Measurements from ENCODE around the gene TENM3.

The TENM3 gene

GRCh38 chr4:182567119-182567518 is 323.9 kb downstream of the TENM3 start:
- Histone ChIP-seq H3K36me3 (ENCODE audit: insufficient read depth, low read length) (no peaks in the 10 kb centered on the region), H4K20me1 (ENCODE audit: insufficient read depth, low read length) (no peaks in the 10 kb centered on the region), H3F3A (ENCODE audit: insufficient read depth, low read length) (no peaks in the 10 kb centered on the region), H3K27me3 (ENCODE audit: insufficient read depth, low read length) (no peaks in the 10 kb centered on the region), H3K9ac (ENCODE audit: low read length) (no peak overlapping the region), H3K9me2 (ENCODE audit: low read depth, low read length) (no peaks in the 10 kb centered on the region), H3K4me2 (ENCODE audit: low read length) (no peak overlapping the region), H3K4me3 (ENCODE audit: low read depth, low read length, poor library complexity, severe bottlenecking) (no peak overlapping the region), H3K79me2 (ENCODE audit: insufficient read depth, low read length) (no peaks in the 10 kb centered on the region), H2AFZ (ENCODE audit: low read length) (no peak overlapping the region), H3K4me1 (ENCODE audit: insufficient read depth, low read length, severe bottlenecking) (no peaks in the 10 kb centered on the region), H3K27ac (ENCODE audit: low read depth, low read length, poor library complexity, severe bottlenecking) (no peak overlapping the region), H3K9me3 (ENCODE audit: low read length) (no peaks in the 10 kb centered on the region)
- TF ChIP-seq CTCF (IDR thresholded peaks at IDR 0.05; ENCODE audit: low read length) (no peak), EZH2 (IDR thresholded peaks at IDR 0.05; ENCODE audit: borderline replicate concordance, low read length) (no peak)

GRCh38 chr4:182569561-182569960 is 326.4 kb downstream of the TENM3 start:
- no peak overlapping the region for H3K4me3 ChIP-seq (ENCODE audit: low read depth, low read length, poor library complexity, severe bottlenecking)

GRCh38 chr4:182574706-182575105 is 331.5 kb downstream of the TENM3 start:
- H3K27ac ChIP-seq (ENCODE audit: low read depth, low read length, poor library complexity, severe bottlenecking): no peak overlapping the region
- no peak overlapping the region for H3K4me3 ChIP-seq (ENCODE audit: low read depth, low read length, poor library complexity, severe bottlenecking)
- no peaks in the 10 kb centered on the region for H3K36me3 ChIP-seq (ENCODE audit: insufficient read depth, low read length)
- no peak overlapping the region for H3K9ac ChIP-seq (ENCODE audit: low read length)
- no peaks in the 10 kb centered on the region for H3K9me3 ChIP-seq (ENCODE audit: low read length)
- no peaks in the 10 kb centered on the region for H3K9me2 ChIP-seq (ENCODE audit: low read depth, low read length)
- H3K27me3 ChIP-seq (ENCODE audit: insufficient read depth, low read length): no peaks in the 10 kb centered on the region
- no peaks in the 10 kb centered on the region for H3K79me2 ChIP-seq (ENCODE audit: insufficient read depth, low read length)
- H4K20me1 ChIP-seq (ENCODE audit: insufficient read depth, low read length): no peaks in the 10 kb centered on the region
- no peaks in the 10 kb centered on the region for H3F3A ChIP-seq (ENCODE audit: insufficient read depth, low read length)
- TF ChIP-seq CTCF (IDR thresholded peaks at IDR 0.05; ENCODE audit: low read length) (no peak), EZH2 (IDR thresholded peaks at IDR 0.05; ENCODE audit: borderline replicate concordance, low read length) (no peak)
- H3K4me1 ChIP-seq (ENCODE audit: insufficient read depth, low read length, severe bottlenecking): no peaks in the 10 kb centered on the region
- no peak overlapping the region for H2AFZ ChIP-seq (ENCODE audit: low read length)
- no peak overlapping the region for H3K4me2 ChIP-seq (ENCODE audit: low read length)

More at GRCh38 chr4:182569561-182569960, 326.4 kb downstream of the TENM3 start:
- no peak overlapping the region for H3K27ac ChIP-seq (ENCODE audit: low read depth, low read length, poor library complexity, severe bottlenecking)
- H3F3A ChIP-seq (ENCODE audit: insufficient read depth, low read length): no peaks in the 10 kb centered on the region
- no peak overlapping the region for H3K9ac ChIP-seq (ENCODE audit: low read length)
- H3K9me2 ChIP-seq (ENCODE audit: low read depth, low read length): no peaks in the 10 kb centered on the region
- H3K9me3 ChIP-seq (ENCODE audit: low read length): no peaks in the 10 kb centered on the region
- H2AFZ ChIP-seq (ENCODE audit: low read length): no peak overlapping the region
- no peaks in the 10 kb centered on the region for H3K36me3 ChIP-seq (ENCODE audit: insufficient read depth, low read length)
- H4K20me1 ChIP-seq (ENCODE audit: insufficient read depth, low read length): no peaks in the 10 kb centered on the region
- no peak for TF ChIP-seq EZH2 (IDR thresholded peaks at IDR 0.05; ENCODE audit: borderline replicate concordance, low read length)
- TF ChIP-seq CTCF (IDR thresholded peaks at IDR 0.05; ENCODE audit: low read length): no peak
- no peaks in the 10 kb centered on the region for H3K79me2 ChIP-seq (ENCODE audit: insufficient read depth, low read length)
- H3K27me3 ChIP-seq (ENCODE audit: insufficient read depth, low read length): no peaks in the 10 kb centered on the region
- no peak overlapping the region for H3K4me2 ChIP-seq (ENCODE audit: low read length)
- no peaks in the 10 kb centered on the region for H3K4me1 ChIP-seq (ENCODE audit: insufficient read depth, low read length, severe bottlenecking)
